Right renal cortex interstitium (tissue), 3 donors: Measurements from ENCODE around the gene RAPGEF4. TPM values are rescaled to one million over a fixed set of nuclear protein-coding genes. Genes with fewer than 3 reads are reported as not detected.
"Not testable (repeated sequence)": the region's sequence is repeated elsewhere in the genome, so short reads cannot be mapped to it uniquely, and the experiment has no call there.

Source experiments
- DNase-seq, 3 donors: peaks; one replicate each; pipeline ENCODE4 v3.0.0-alpha.2; 2013; ENCODE audit warnings: low read depth in 3 of 3, low spot score in 2 of 3
- polyA plus RNA-seq, 3 donors: library from polyadenylated mRNA; unstranded; fragments of 120-200 nt; gene quantifications; one replicate each; pipeline ENCODE4 v1.2.1, GENCODE V29; 2013; ENCODE audit not compliant: insufficient read length in 3 of 3

The RAPGEF4 gene
- polyA plus RNA-seq, 3 donors: 11.0 to 11.2 (median 11.2) TPM

GRCh38 chr2:173086518-173087213 lies 351.0 kb downstream of the RAPGEF4 start:
- no peak for DNase-seq

GRCh38 chr2:173087214-173087581 lies 351.6 kb downstream of the RAPGEF4 start:
- DNase-seq: no peak

GRCh38 chr2:173087793-173088496 lies 352.3 kb downstream of the RAPGEF4 start:
- DNase-seq: no peak

GRCh38 chr2:173090276-173090877 lies 354.7 kb downstream of the RAPGEF4 start:
- no peak for DNase-seq

GRCh38 chr2:173090973-173091660 lies 355.5 kb downstream of the RAPGEF4 start:
- no peak for DNase-seq

GRCh38 chr2:173091910-173092309 lies 356.3 kb downstream of the RAPGEF4 start:
- DNase-seq: no peak

GRCh38 chr2:173092844-173093402 lies 357.3 kb downstream of the RAPGEF4 start:
- DNase-seq: no peak

GRCh38 chr2:173093617-173094016 lies 358.0 kb downstream of the RAPGEF4 start:
- not testable (repeated sequence) for DNase-seq

- DNase-seq: no peak
Measured at GRCh38 chr2:173094731-173095130, 359.1 kb downstream of the RAPGEF4 start.

GRCh38 chr2:173095356-173095755 lies 359.7 kb downstream of the RAPGEF4 start:
- DNase-seq: no peak

- no peak for DNase-seq
Measured at GRCh38 chr2:173099271-173099670, 363.6 kb downstream of the RAPGEF4 start.

GRCh38 chr2:173099804-173100203 lies 364.2 kb downstream of the RAPGEF4 start:
- no peak for DNase-seq

- no peak for DNase-seq
Measured at GRCh38 chr2:173101687-173102086, 366.0 kb downstream of the RAPGEF4 start.

Other genes starting within 250 kb of the RAPGEF4 start
- 10 to 100 TPM in 2 of 3 donors, 1 to 10 TPM in 1; 9.9 to 12.6 (median 10.4) TPM for gene PDK1, start 179.8 kb upstream of the RAPGEF4 start, polyA plus RNA-seq